Kidney (tissue), 14 donors: ENCODE data around the gene WBP11. TPM values are rescaled to one million over a fixed set of nuclear protein-coding genes. Genes with fewer than 3 reads are reported as not detected.

Source experiments
- DNase-seq, 5 donors: peaks; one replicate each; pipeline ENCODE4 v3.0.0-alpha.2; 2013 to 2020
- FAIRE-seq: peaks from 2 replicates; lab custom pipeline; 2012; peaks lifted over from hg19 to GRCh38; lab: Jason Lieb, UNC
- H3K27ac ChIP-seq, 2 donors: one replicate each; pipeline ENCODE4 v1.7.0; 2013; ENCODE audit warnings: low read depth in 2 of 2, low read length in 2 of 2, inconsistent platforms in 1 of 2
- H3K27me3 ChIP-seq: one replicate; pipeline ENCODE4 v1.7.1; 2013; ENCODE audit warnings: low read length, inconsistent platforms; ENCODE audit not compliant: control insufficient read depth, insufficient read depth
- H3K36me3 ChIP-seq, 3 donors: one replicate each; pipeline versions ENCODE4 v1.7.0 to v1.7.1; 2013; ENCODE audit warnings: low read length in 3 of 3, control low read depth in 1 of 3, inconsistent platforms in 1 of 3; ENCODE audit not compliant: insufficient read depth in 3 of 3, control insufficient read depth in 2 of 3
- H3K4me1 ChIP-seq, 3 donors: one replicate each; pipeline versions ENCODE4 v1.7.0 to v1.7.1; 2013; ENCODE audit warnings: low read length in 3 of 3, inconsistent platforms in 1 of 3, low read depth in 1 of 3; ENCODE audit not compliant: control insufficient read depth in 2 of 3, insufficient read depth in 2 of 3
- H3K4me3 ChIP-seq, 3 donors: one replicate each; pipeline versions ENCODE4 v1.7.0 to v1.8.1; 2013; ENCODE audit warnings: low read length in 3 of 3, control low read depth in 1 of 3, inconsistent platforms in 1 of 3
- H3K9ac ChIP-seq, 3 donors: one replicate each; pipeline versions ENCODE4 v1.7.0 to v1.7.1; 2013; ENCODE audit warnings: low read length in 3 of 3, control low read depth in 1 of 3, inconsistent platforms in 1 of 3
- H3K9me3 ChIP-seq, 3 donors: one replicate each; pipeline versions ENCODE4 v1.7.0 to v1.7.1; 2013; ENCODE audit warnings: low read length in 3 of 3, control low read depth in 1 of 3, inconsistent platforms in 1 of 3; ENCODE audit not compliant: control insufficient read depth in 2 of 3, insufficient read depth in 1 of 3
- CTCF ChIP-seq: IDR thresholded peaks from 3 replicates; pipeline ENCODE4 v1.5.1; 2012; ENCODE audit warnings: mild to moderate bottlenecking, moderate library complexity, borderline replicate concordance; ENCODE audit not compliant: insufficient read depth; ENCODE audit errors: extremely low read depth
- intact Hi-C: fragments of 100-400 bp; cut with DNase I; formaldehyde crosslinking; loops from one replicate; pipeline ENCODE4 v1.11.1; 2022
- polyA plus RNA-seq: library from polyadenylated mRNA; stranded (reverse); fragments of 350-450 nt; fragmentation: Illumina TruSeq; extraction: RNeasy Lipid Tissue Mini Kit (QIAGEN cat#74804); gene quantifications from one replicate; pipeline ENCODE4 v1.2.3, GENCODE V29; 2014; ENCODE audit warnings: low read depth, low replicate concordance; ENCODE audit not compliant: insufficient read depth
- total RNA-seq: library from RNA; stranded (reverse); fragmentation: NEBNext Ultra II Directional; extraction: Animal tissue kit (Norgen Biotek cat#: 25700); gene quantifications from one replicate; pipeline ENCODE4 v1.2.1, GENCODE V29; 2021
- donor health status: control.
- donor health status: control.
- donor health status: control.
- donor health status: control.
- donor health status: control.
- donor health status: DM: yes; HTN: yes; CAD: no.
- donor health status: Normal renal cell carcinoma (clear cell type).

WBP11 gene
- total and polyA plus RNA-seq, 2 donors from 2014 or later, result 17.6 to 55.5 TPM

DNA sequence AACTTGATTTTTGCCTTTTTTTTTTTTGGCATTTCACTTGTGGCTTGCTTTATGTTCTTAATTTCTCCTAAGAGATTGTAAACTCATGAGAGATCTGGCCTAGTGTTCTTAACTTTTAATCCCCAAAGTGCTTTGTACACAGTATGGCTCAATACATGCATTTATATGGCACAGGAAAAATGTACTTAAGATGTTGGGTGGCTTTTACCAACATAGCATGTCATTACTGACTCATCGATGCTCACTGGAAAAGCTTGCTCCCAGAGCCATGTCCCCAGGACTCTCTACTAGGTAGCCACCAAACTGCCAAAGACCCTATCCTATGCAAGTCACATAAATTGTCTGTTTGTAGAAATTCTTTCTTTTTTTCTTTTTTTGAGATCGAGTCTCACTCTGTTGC, 23.8 kb upstream of the WBP11 start:
- DNase-seq (no peak), FAIRE-seq (no peak)
- Histone ChIP-seq H3K27me3 (no peaks in the 10 kb centered on the region), H3K9me3 (no peaks in the 10 kb centered on the region), H3K27ac (no peak overlapping the region), H3K4me1 (no peaks in the 10 kb centered on the region), H3K36me3 (no peaks in the 10 kb centered on the region), H3K4me3 (no peak overlapping the region), H3K9ac (no peak overlapping the region)
- intact Hi-C loops, result no loop called here
- TF ChIP-seq CTCF, result no peak

- Histone ChIP-seq H3K9me3 (no peaks in the 10 kb centered on the region), H3K9ac (no peak overlapping the region), H3K27ac (no peak overlapping the region), H3K4me3 (no peak overlapping the region), H3K36me3 (no peaks in the 10 kb centered on the region), H3K4me1 (no peaks in the 10 kb centered on the region), H3K27me3 (no peaks in the 10 kb centered on the region)
- intact Hi-C loops, result no loop called here
- DNase-seq, result no peak
- no peak for FAIRE-seq
- no peak for TF ChIP-seq CTCF
Measured at GRCh38 chr12:14826491-14826890, 23.2 kb upstream of the WBP11 start.

DNA sequence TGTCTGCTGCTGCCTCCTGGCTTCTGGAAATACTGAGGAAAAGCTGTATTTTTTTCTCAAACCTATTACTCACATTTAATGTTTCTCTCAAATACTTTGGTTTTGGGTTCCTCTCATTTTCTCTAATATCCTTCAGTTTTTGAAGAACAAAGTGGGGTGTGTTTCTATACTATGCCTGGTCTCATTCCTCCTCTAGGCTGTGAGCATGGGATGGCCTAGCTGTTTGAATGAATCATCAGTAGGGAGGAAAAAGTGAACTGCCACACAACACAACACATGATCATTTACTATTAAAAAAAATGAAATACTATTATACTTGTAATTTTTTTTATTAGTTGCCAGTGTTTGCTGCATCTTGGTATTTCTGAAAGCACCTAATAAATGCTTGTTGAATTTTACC, 22.0 kb upstream of the WBP11 start:
- Histone ChIP-seq H3K4me1 (no peaks in the 10 kb centered on the region), H3K36me3 (no peaks in the 10 kb centered on the region), H3K9ac (no peak overlapping the region), H3K4me3 (no peak overlapping the region), H3K27me3 (no peaks in the 10 kb centered on the region), H3K9me3 (no peaks in the 10 kb centered on the region), H3K27ac (no peak overlapping the region)
- FAIRE-seq (no peak), DNase-seq (no peak)
- intact Hi-C loops, result no loop called here
- no peak for TF ChIP-seq CTCF

GRCh38 chr12:14824012-14824634, 20.8 kb upstream of the WBP11 start:
- DNase-seq, result no peak
- Histone ChIP-seq H3K9me3 (no peaks in the 10 kb centered on the region), H3K9ac (no peak overlapping the region), H3K4me1 (no peaks in the 10 kb centered on the region), H3K27me3 (no peaks in the 10 kb centered on the region), H3K27ac (no peak overlapping the region), H3K4me3 (no peak overlapping the region), H3K36me3 (no peaks in the 10 kb centered on the region)
- TF ChIP-seq CTCF, result no peak
- intact Hi-C loops, result no loop called here
- no peak for FAIRE-seq
